GM23338 (cell line): Measurements from ENCODE around the gene MAP4K4. TPM values are rescaled to one million over a fixed set of nuclear protein-coding genes. Genes with fewer than 3 reads are reported as not detected.
A peak's percentile ranks its signal among the peaks of the same experiment; 100 is the strongest.
"Not testable (repeated sequence)": the region's sequence is repeated elsewhere in the genome, so short reads cannot be mapped to it uniquely, and the experiment has no call there.

Experiments
- ATAC-seq: fragments of 200-7000 bp; cut with Tn5 transposase; 3 replicates; pipeline ENCODE4 v1.9.1; 2020
- DNase-seq: peaks from one replicate; pipeline ENCODE4 v3.0.0-alpha.2; 2015; ENCODE audit warnings: low spot score
- H2AFZ ChIP-seq: fragments of 200-600 bp; sonication (generic); 2 replicates; pipeline ENCODE4 v1.8.0; 2016; ENCODE audit warnings: antibody characterized with exemption, mild to moderate bottlenecking, moderate library complexity
- H3F3A ChIP-seq: fragments of 200-600 bp; sonication (generic); replicated peaks from 2 replicates; pipeline ENCODE4 v1.8.0; 2017; ENCODE audit warnings: antibody characterized with exemption, mixed run types, low read depth
- H3K27ac ChIP-seq: fragments of 200-600 bp; sonication (generic); 2 replicates; pipeline ENCODE4 v1.6.1; 2016; ENCODE audit warnings: low read depth
- H3K27me3 ChIP-seq: fragments of 200-600 bp; sonication (generic); 2 replicates; pipeline ENCODE4 v1.8.0; 2016; ENCODE audit warnings: mild to moderate bottlenecking, mixed run types, moderate library complexity; ENCODE audit not compliant: insufficient read depth
- H3K36me3 ChIP-seq: fragments of 200-600 bp; sonication (generic); 2 replicates; pipeline ENCODE4 v1.8.0; 2016; ENCODE audit warnings: mild to moderate bottlenecking; ENCODE audit not compliant: insufficient read depth
- H3K4me1 ChIP-seq: fragments of 200-600 bp; sonication (generic); 2 replicates; pipeline ENCODE4 v1.8.0; 2016; ENCODE audit warnings: mild to moderate bottlenecking, moderate library complexity; ENCODE audit not compliant: insufficient read depth
- H3K4me2 ChIP-seq: fragments of 200-600 bp; sonication (generic); 2 replicates; pipeline ENCODE4 v1.7.1; 2017; ENCODE audit warnings: mixed run types
- H3K4me3 ChIP-seq: fragments of 200-600 bp; sonication (generic); 2 replicates; pipeline ENCODE4 v1.6.1; 2016; ENCODE audit warnings: mixed run types
- H3K79me2 ChIP-seq: fragments of 200-600 bp; sonication (generic); replicated peaks from 2 replicates; pipeline ENCODE4 v1.8.0; 2017; ENCODE audit warnings: mild to moderate bottlenecking; ENCODE audit not compliant: insufficient read depth
- H3K9me2 ChIP-seq: fragments of 200-600 bp; sonication (generic); 2 replicates; pipeline ENCODE4 v1.8.0; 2017; ENCODE audit not compliant: insufficient read depth
- H4K20me1 ChIP-seq: fragments of 200-600 bp; sonication (generic); replicated peaks from 2 replicates; pipeline ENCODE4 v1.8.0; 2017; ENCODE audit warnings: mild to moderate bottlenecking; ENCODE audit not compliant: insufficient read depth
- H3K27ac Mint-ChIP-seq: 2 replicates; pipeline ENCODE4 v1.8.0; 2020; ENCODE audit warnings: inconsistent platforms, mild to moderate bottlenecking, moderate library complexity, mixed read lengths
- H3K27me3 Mint-ChIP-seq: 3 replicates; pipeline ENCODE4 v1.8.0; 2022; ENCODE audit warnings: low read depth, mild to moderate bottlenecking, moderate library complexity, mixed read lengths, inconsistent platforms; ENCODE audit not compliant: insufficient read depth, poor library complexity
- H3K36me3 Mint-ChIP-seq: 3 replicates; pipeline ENCODE4 v1.8.0; 2021; ENCODE audit warnings: low read depth, mild to moderate bottlenecking, inconsistent platforms, moderate library complexity, mixed read lengths
- H3K4me1 Mint-ChIP-seq: 3 replicates; pipeline ENCODE4 v1.8.0; 2020; ENCODE audit warnings: mild to moderate bottlenecking, inconsistent platforms, mixed read lengths
- H3K4me3 Mint-ChIP-seq: 3 replicates; pipeline ENCODE4 v1.8.0; 2021; ENCODE audit warnings: moderate library complexity, mild to moderate bottlenecking, inconsistent platforms, mixed read lengths
- H3K9me3 Mint-ChIP-seq: 3 replicates; pipeline ENCODE4 v1.8.0; 2020; ENCODE audit warnings: moderate library complexity, mild to moderate bottlenecking, inconsistent platforms, mixed read lengths
- CTCF ChIP-seq, 2 experiments: fragments of 200-600 bp in 1 of 2; sonication (generic) in 1 of 2; conservative IDR thresholded peaks; 2 replicates each; pipeline versions ENCODE4 v1.5.1 to v1.6.1; 2016 to 2017; ENCODE audit warnings: antibody characterized with exemption in 2 of 2, low read depth in 2 of 2, mild to moderate bottlenecking in 2 of 2, moderate library complexity in 1 of 2
- ETS1 ChIP-seq: IDR thresholded peaks from 2 replicates; pipeline ENCODE4 v1.6.1; 2016; ENCODE audit warnings: antibody characterized with exemption
- EZH2phosphoT487 ChIP-seq: fragments of 200-600 bp; sonication (generic); IDR thresholded peaks from one replicate; pipeline ENCODE4 v1.8.1; 2018; ENCODE audit warnings: antibody characterized with exemption; ENCODE audit not compliant: unreplicated experiment
- JUNB ChIP-seq: IDR thresholded peaks from one replicate; pipeline ENCODE4 v1.6.1; 2016; ENCODE audit warnings: antibody characterized with exemption; ENCODE audit not compliant: unreplicated experiment
- NANOG ChIP-seq: IDR thresholded peaks from 2 replicates; pipeline ENCODE4 v1.6.1; 2016; ENCODE audit warnings: antibody characterized with exemption, borderline replicate concordance
- STAT1 ChIP-seq: IDR thresholded peaks from one replicate; pipeline ENCODE4 v1.6.1; 2016; ENCODE audit warnings: antibody characterized with exemption; ENCODE audit not compliant: unreplicated experiment
- ZNF114 ChIP-seq: fragments of 250-450 bp; sonication (Bioruptor Pico); IDR thresholded peaks from 2 replicates; pipeline ENCODE4 v1.5.0; 2020; ENCODE audit warnings: mild to moderate bottlenecking, moderate library complexity
- polyA plus RNA-seq: library from polyadenylated mRNA; unstranded; fragments of >200 nt; fragmentation: Nextera tagmentation; extraction: Ambion mirVana; gene quantifications from 2 replicates; pipeline ENCODE4 v1.2.1, GENCODE V29; 2016
- total RNA-seq: library from RNA; depleted of rRNA; stranded (reverse); fragments of >200 nt; shearing (Covaris generic); gene quantifications from 2 replicates; pipeline ENCODE4 v1.2.3, GENCODE V29; 2014

Gene MAP4K4
- total and polyA plus RNA-seq, 2 experiments from 2014 or later = 34.6 to 99.2 TPM

- Histone ChIP-seq H4K20me1 (no peaks in the 10 kb centered on the region), H3K27ac (no peak overlapping the region), H3K4me1 (no peaks in the 10 kb centered on the region), H3K79me2 (no peaks in the 10 kb centered on the region), H3K4me3 (no peak overlapping the region), H3F3A (no peaks in the 10 kb centered on the region), H3K9me2 (0 out of 2 replicates have a peak, but pooled peaks cover 5% of the 10 kb centered on the region), H3K36me3 (no peaks in the 10 kb centered on the region; the same call in 1 of the 2 replicates), H3K27me3 (no peaks in the 10 kb centered on the region), H3K4me2 (no peak overlapping the region), H2AFZ (no peak overlapping the region)
- Mint-ChIP-seq H3K27me3 (no peaks in the 10 kb centered on the region), H3K27ac (no peak overlapping the region), H3K36me3 (peaks cover 21% of the 10 kb centered on the region), H3K4me1 (no peaks in the 10 kb centered on the region), H3K4me3 (no peak overlapping the region), H3K9me3 (peaks cover 30% of the 10 kb centered on the region)
- TF ChIP-seq JUNB = no peak
- no peak for DNase-seq
- ATAC-seq = no peak
Measured at GRCh38 chr2:101930847-101931246, 233.3 kb downstream of the MAP4K4 start.

GRCh38 chr2:101931402-101931801 is 233.9 kb downstream of the MAP4K4 start:
- Histone ChIP-seq H2AFZ (no peak overlapping the region), H3K27me3 (no peaks in the 10 kb centered on the region), H3K9me2 (0 out of 2 replicates have a peak, but pooled peaks cover 5% of the 10 kb centered on the region), H3K36me3 (no peaks in the 10 kb centered on the region; the same call in 1 of the 2 replicates), H4K20me1 (no peaks in the 10 kb centered on the region), H3F3A (no peaks in the 10 kb centered on the region), H3K4me1 (no peaks in the 10 kb centered on the region), H3K27ac (no peak overlapping the region), H3K4me2 (no peak overlapping the region), H3K79me2 (no peaks in the 10 kb centered on the region), H3K4me3 (no peak overlapping the region)
- no peak for DNase-seq
- peaks cover 18% of the 10 kb centered on the region for H3K36me3 Mint-ChIP-seq
- H3K27me3 Mint-ChIP-seq = no peaks in the 10 kb centered on the region
- TF ChIP-seq ETS1 = no peak
- no peak for TF ChIP-seq ZNF114
- no peak for TF ChIP-seq NANOG
- no peak for TF ChIP-seq CTCF (conservative IDR thresholded peaks at IDR 0.05; ENCODE audit: low read depth in 2 of 2)
- no peak for TF ChIP-seq STAT1
- TF ChIP-seq EZH2phosphoT487 = no peak
- no peak overlapping the region for H3K4me3 Mint-ChIP-seq
- H3K4me1 Mint-ChIP-seq = no peaks in the 10 kb centered on the region
- H3K27ac Mint-ChIP-seq = no peak overlapping the region
- no peak for ATAC-seq
- peaks cover 24% of the 10 kb centered on the region for H3K9me3 Mint-ChIP-seq

GRCh38 chr2:101935764-101936163 is 238.3 kb downstream of the MAP4K4 start:
- H3F3A ChIP-seq, H4K20me1 ChIP-seq, H3K9me2 ChIP-seq, H3K4me3 ChIP-seq, H3K36me3 ChIP-seq, H3K4me1 Mint-ChIP-seq, H3K27me3 Mint-ChIP-seq, H3K4me1 ChIP-seq, H3K36me3 Mint-ChIP-seq, H3K27me3 ChIP-seq, H3K9me3 Mint-ChIP-seq, H3K27ac Mint-ChIP-seq, H3K4me3 Mint-ChIP-seq, H3K79me2 ChIP-seq, H3K27ac ChIP-seq: not testable (repeated sequence)
- H3K4me2 ChIP-seq = peak overlapping the region; percentile 43; the same call in 1 of the 2 replicates
- peak overlapping the region; percentile 69; the same call in 1 of the 2 replicates for H2AFZ ChIP-seq
- ATAC-seq (peak; percentile 56), DNase-seq (peak; percentile 38)
